BE2C (cell line): ENCODE results near the gene PLA2G2C.

Source experiments
- DNase-seq: peaks from one replicate; pipeline ENCODE4 v3.0.0-alpha.2; 2020
- H3K27me3 ChIP-seq: fragments of 250-450 bp; sonication (Bioruptor Pico); 2 replicates; pipeline ENCODE4 v1.5.1; 2020; ENCODE audit warnings: mild to moderate bottlenecking
- H3K36me3 ChIP-seq: fragments of 250-450 bp; sonication (Bioruptor Pico); 2 replicates; pipeline ENCODE4 v1.5.1; 2020; ENCODE audit warnings: mild to moderate bottlenecking
- H3K4me1 ChIP-seq: fragments of 250-450 bp; sonication (Bioruptor Pico); 2 replicates; pipeline ENCODE4 v1.5.1; 2020
- H3K4me3 ChIP-seq: 2 replicates; pipeline ENCODE4 v1.5.1; 2011; ENCODE audit warnings: low read depth, low read length
- H3K9me3 ChIP-seq: fragments of 250-450 bp; sonication (Bioruptor Pico); 2 replicates; pipeline ENCODE4 v1.5.1; 2020
- CTCF ChIP-seq: IDR thresholded peaks from 2 replicates; pipeline ENCODE4 v1.5.1; 2012; ENCODE audit warnings: mild to moderate bottlenecking, low read depth, low read length

Gene PLA2G2C

GRCh38 chr1:20194757-20195461, 8.6 kb upstream of the PLA2G2C start:
- no peaks in the 10 kb centered on the region for H3K27me3 ChIP-seq
- H3K4me1 ChIP-seq: no peaks in the 10 kb centered on the region
- no peaks in the 10 kb centered on the region for H3K9me3 ChIP-seq
- H3K36me3 ChIP-seq: no peaks in the 10 kb centered on the region
- peak; percentile 60 for DNase-seq
- H3K4me3 ChIP-seq: no peak overlapping the region
- peak; percentile 81 for TF ChIP-seq CTCF

DNA sequence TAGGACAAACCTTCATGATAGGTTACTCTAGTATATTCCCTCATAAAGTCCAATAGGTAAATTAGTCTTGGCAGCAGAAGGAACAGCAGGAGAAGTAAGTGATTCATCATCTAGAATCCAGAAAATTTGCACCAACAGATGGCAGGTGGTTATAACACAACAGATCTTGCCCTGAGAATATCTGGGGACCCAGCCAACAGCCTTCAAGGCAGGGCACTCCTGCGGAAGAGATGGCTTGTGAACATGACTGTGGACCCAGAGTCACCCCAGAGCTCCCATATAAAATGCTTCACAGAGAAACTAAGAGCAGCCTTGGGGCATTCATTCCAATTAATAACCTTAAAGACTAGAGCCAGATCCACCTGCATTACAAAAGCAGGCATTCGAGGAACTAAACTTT, 7.9 kb upstream of the PLA2G2C start:
- H3K4me3 ChIP-seq: no peak overlapping the region
- no peak for DNase-seq
- no peaks in the 10 kb centered on the region for H3K27me3 ChIP-seq
- no peaks in the 10 kb centered on the region for H3K36me3 ChIP-seq
- no peaks in the 10 kb centered on the region for H3K9me3 ChIP-seq
- TF ChIP-seq CTCF: no peak
- no peaks in the 10 kb centered on the region for H3K4me1 ChIP-seq

- TF ChIP-seq CTCF: no peak
- Histone ChIP-seq H3K36me3 (no peaks in the 10 kb centered on the region), H3K4me1 (no peaks in the 10 kb centered on the region), H3K9me3 (no peaks in the 10 kb centered on the region), H3K27me3 (no peaks in the 10 kb centered on the region), H3K4me3 (no peak overlapping the region)
- no peak for DNase-seq
Measured at GRCh38 chr1:20192871-20193411, 6.6 kb upstream of the PLA2G2C start.

- TF ChIP-seq CTCF: no peak
- Histone ChIP-seq H3K36me3 (no peaks in the 10 kb centered on the region), H3K9me3 (no peaks in the 10 kb centered on the region), H3K4me3 (no peak overlapping the region), H3K4me1 (no peaks in the 10 kb centered on the region), H3K27me3 (no peaks in the 10 kb centered on the region)
- DNase-seq: no peak
Measured at GRCh38 chr1:20192364-20192763, 6.0 kb upstream of the PLA2G2C start.

DNA sequence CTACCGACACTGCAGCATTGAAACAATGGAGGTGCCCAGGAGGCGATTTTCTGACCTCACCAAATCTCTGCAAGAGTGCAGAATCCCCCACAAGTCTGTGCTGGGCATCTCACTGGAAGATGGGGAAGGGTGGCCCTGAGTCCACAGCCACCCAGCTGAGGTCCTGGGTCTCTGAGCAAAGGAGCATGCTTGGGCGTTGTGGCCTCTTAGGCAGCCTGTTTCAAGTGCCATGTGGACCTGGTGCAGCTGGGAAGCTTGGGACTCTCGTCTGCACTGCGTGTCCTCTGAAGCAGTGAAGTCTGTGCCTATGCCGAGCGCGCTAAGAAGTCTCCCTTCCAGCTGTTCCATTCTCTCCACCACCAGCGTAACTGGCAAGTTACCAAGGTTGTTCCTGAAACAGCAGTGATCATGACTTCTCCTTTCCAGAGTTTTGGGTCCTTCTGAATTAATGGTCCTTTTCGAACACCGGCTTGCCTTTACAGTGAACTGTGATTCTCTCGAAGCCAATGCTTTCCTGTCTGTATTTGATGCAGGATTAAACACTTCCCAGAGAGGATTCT, 5.0 kb upstream of the PLA2G2C start:
- Histone ChIP-seq H3K4me1 (no peaks in the 10 kb centered on the region), H3K9me3 (no peaks in the 10 kb centered on the region), H3K4me3 (no peak overlapping the region), H3K36me3 (no peaks in the 10 kb centered on the region), H3K27me3 (no peaks in the 10 kb centered on the region)
- no peak for TF ChIP-seq CTCF
- DNase-seq: no peak
